Endothelial cell of umbilical vein (primary cell): ENCODE results near the gene GSG1L.

ENCODE experiments used
- EZH2 ChIP-seq: IDR thresholded peaks from 2 replicates; pipeline ENCODE4 v1.6.1; 2012; ENCODE audit warnings: borderline replicate concordance, low read depth, mild to moderate bottlenecking, moderate library complexity, low read length, inconsistent platforms; ENCODE audit not compliant: severe bottlenecking
- FOS ChIP-seq: IDR thresholded peaks from 2 replicates; pipeline ENCODE4 v1.6.1; 2011; ENCODE audit warnings: mild to moderate bottlenecking, low read length, moderate library complexity, borderline replicate concordance; ENCODE audit not compliant: insufficient read depth
- JUN ChIP-seq: IDR thresholded peaks from 2 replicates; pipeline ENCODE4 v1.6.1; 2011; ENCODE audit warnings: borderline replicate concordance, low read depth; ENCODE audit not compliant: insufficient read length, insufficient read depth
- POLR2A ChIP-seq: IDR thresholded peaks from 2 replicates; pipeline ENCODE4 v1.6.1; 2012; ENCODE audit warnings: low read depth, mild to moderate bottlenecking, control low read depth, low read length
- TF ChIP-seq, protein P1 (sequence below), 2 donors: IDR thresholded peaks; 1 replicate in 1 of 2; 2 replicates in 1 of 2; pipeline ENCODE4 v1.5.1; 2011; ENCODE audit warnings: low read length in 2 of 2, mild to moderate bottlenecking in 2 of 2, moderate library complexity in 2 of 2, control low read depth in 1 of 2, inconsistent platforms in 1 of 2, low read depth in 1 of 2; ENCODE audit not compliant: insufficient read depth in 1 of 2; ENCODE audit errors: extremely low read depth in 1 of 2
- TF ChIP-seq, protein P2 (sequence below): IDR thresholded peaks from 2 replicates; pipeline ENCODE4 v1.6.1; 2011; ENCODE audit not compliant: insufficient read depth, insufficient read length

DNA sequence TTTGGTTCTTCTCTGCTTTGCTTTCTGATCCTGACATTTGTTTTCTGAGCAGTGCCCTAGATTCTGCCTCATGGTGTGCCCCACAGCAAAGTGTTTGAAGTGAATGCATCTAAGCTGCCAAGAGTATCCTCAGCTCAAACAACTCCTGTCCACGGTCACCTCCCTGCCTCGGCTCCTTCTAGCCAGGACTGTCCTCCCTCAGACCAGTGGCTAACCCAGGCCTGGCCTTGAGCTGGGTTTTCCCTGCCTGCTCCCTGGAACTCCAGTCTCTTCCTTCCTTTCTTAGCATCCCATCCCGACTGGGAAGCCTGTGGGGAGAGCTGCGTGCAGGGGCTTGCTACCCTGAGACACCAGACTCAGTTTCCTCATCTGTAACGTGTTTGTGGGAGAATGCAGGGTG is 256.5 kb downstream of the GSG1L start:
- TF ChIP-seq, protein P1, sequence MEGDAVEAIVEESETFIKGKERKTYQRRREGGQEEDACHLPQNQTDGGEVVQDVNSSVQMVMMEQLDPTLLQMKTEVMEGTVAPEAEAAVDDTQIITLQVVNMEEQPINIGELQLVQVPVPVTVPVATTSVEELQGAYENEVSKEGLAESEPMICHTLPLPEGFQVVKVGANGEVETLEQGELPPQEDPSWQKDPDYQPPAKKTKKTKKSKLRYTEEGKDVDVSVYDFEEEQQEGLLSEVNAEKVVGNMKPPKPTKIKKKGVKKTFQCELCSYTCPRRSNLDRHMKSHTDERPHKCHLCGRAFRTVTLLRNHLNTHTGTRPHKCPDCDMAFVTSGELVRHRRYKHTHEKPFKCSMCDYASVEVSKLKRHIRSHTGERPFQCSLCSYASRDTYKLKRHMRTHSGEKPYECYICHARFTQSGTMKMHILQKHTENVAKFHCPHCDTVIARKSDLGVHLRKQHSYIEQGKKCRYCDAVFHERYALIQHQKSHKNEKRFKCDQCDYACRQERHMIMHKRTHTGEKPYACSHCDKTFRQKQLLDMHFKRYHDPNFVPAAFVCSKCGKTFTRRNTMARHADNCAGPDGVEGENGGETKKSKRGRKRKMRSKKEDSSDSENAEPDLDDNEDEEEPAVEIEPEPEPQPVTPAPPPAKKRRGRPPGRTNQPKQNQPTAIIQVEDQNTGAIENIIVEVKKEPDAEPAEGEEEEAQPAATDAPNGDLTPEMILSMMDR (IDR thresholded peaks at IDR 0.05; ENCODE audit: extremely low read depth in 1 of 2, insufficient read depth in 1 of 2, low read depth in 1 of 2, low read length in 2 of 2), result no peak
- TF ChIP-seq POLR2A (no peak), JUN (no peak), EZH2 (no peak), FOS (no peak)
- TF ChIP-seq, protein P2, sequence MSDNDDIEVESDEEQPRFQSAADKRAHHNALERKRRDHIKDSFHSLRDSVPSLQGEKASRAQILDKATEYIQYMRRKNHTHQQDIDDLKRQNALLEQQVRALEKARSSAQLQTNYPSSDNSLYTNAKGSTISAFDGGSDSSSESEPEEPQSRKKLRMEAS, result no peak
